Ovary (tissue), 3 donors: ENCODE results near the gene C1QL2.

Experiments
- EP300 ChIP-seq: sonication (generic); formaldehyde crosslinking; IDR thresholded peaks from one replicate; pipeline ENCODE4 v1.6.1; 2017; ENCODE audit warnings: antibody characterized with exemption
- POLR2A ChIP-seq: fragments of 450-650 bp; IDR thresholded peaks from one replicate; pipeline ENCODE4 v1.6.1; 2017; ENCODE audit warnings: antibody characterized with exemption, mild to moderate bottlenecking, moderate library complexity
- TF ChIP-seq, protein P1 (sequence below), 3 donors: fragments of 450-650 bp in 2 of 3; fragments of 200-600 bp in 1 of 3; IDR thresholded peaks; one replicate each; pipeline versions ENCODE4 v1.5.1 to v1.8.0; 2016 to 2022; ENCODE audit warnings: antibody characterized with exemption in 3 of 3, mild to moderate bottlenecking in 1 of 3
- donor health status: DM: no; HTN: no; CAD: no.

- TF ChIP-seq, protein P1, sequence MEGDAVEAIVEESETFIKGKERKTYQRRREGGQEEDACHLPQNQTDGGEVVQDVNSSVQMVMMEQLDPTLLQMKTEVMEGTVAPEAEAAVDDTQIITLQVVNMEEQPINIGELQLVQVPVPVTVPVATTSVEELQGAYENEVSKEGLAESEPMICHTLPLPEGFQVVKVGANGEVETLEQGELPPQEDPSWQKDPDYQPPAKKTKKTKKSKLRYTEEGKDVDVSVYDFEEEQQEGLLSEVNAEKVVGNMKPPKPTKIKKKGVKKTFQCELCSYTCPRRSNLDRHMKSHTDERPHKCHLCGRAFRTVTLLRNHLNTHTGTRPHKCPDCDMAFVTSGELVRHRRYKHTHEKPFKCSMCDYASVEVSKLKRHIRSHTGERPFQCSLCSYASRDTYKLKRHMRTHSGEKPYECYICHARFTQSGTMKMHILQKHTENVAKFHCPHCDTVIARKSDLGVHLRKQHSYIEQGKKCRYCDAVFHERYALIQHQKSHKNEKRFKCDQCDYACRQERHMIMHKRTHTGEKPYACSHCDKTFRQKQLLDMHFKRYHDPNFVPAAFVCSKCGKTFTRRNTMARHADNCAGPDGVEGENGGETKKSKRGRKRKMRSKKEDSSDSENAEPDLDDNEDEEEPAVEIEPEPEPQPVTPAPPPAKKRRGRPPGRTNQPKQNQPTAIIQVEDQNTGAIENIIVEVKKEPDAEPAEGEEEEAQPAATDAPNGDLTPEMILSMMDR (IDR thresholded peaks at IDR 0.05): no peak
- no peak for TF ChIP-seq POLR2A
- TF ChIP-seq EP300: no peak
These were observed 43.3 kb upstream of the C1QL2 start for GRCh38 chr2:119201815-119202214.
